A673 (cell line): ENCODE data around the gene ACVRL1. TPM values are rescaled to one million over a fixed set of nuclear protein-coding genes. Genes with fewer than 3 reads are reported as not detected.

Experiments used
- BruUV-seq: library from RNA; stranded (reverse); fragments of 400-500 nt; replicated peaks from 2 replicates; lab custom pipeline; 2021; lab: Mats Ljungman, UMichigan
- CTCF ChIA-PET: fragments of 300-600 bp; sonication (Branson Sonifier 250); formaldehyde crosslinking; loops from one replicate; lab custom pipeline; 2022; ENCODE audit warnings: antibody characterized with exemption; lab: Charles Lee
- POLR2A ChIA-PET: fragments of 300-600 bp; sonication (Branson Sonifier 250); formaldehyde crosslinking; loops from one replicate; lab custom pipeline; 2022; ENCODE audit warnings: antibody characterized with exemption; ENCODE audit not compliant: low non-redundant PET; lab: Charles Lee
- DNase-seq: peaks from one replicate; pipeline ENCODE4 v3.0.0-alpha.2; 2015; ENCODE audit warnings: low spot score
- H3K27ac ChIP-seq: fragments of 200-600 bp; sonication (generic); 2 replicates; pipeline ENCODE4 v1.5.1; 2016; ENCODE audit warnings: mixed run types, low read depth, mild to moderate bottlenecking, mixed read lengths, antibody characterized with exemption, low read length; ENCODE audit not compliant: poor library complexity, severe bottlenecking
- H3K27me3 ChIP-seq: fragments of 200-600 bp; sonication (generic); replicated peaks from 2 replicates; pipeline ENCODE4 v1.6.1; 2017; ENCODE audit warnings: mixed run types, low read depth, mild to moderate bottlenecking, mixed read lengths, antibody characterized with exemption, low read length; ENCODE audit not compliant: insufficient read depth, poor library complexity
- H3K36me3 ChIP-seq: fragments of 200-600 bp; sonication (generic); 2 replicates; pipeline ENCODE4 v1.6.1; 2016; ENCODE audit warnings: mixed run types, mild to moderate bottlenecking, mixed read lengths, antibody characterized with exemption, low read length; ENCODE audit not compliant: insufficient read depth, poor library complexity, severe bottlenecking
- H3K4me1 ChIP-seq: fragments of 200-600 bp; sonication (generic); 2 replicates; pipeline ENCODE4 v1.6.1; 2017; ENCODE audit warnings: mixed run types, mild to moderate bottlenecking, mixed read lengths, antibody characterized with exemption, low read length; ENCODE audit not compliant: insufficient read depth, poor library complexity, severe bottlenecking
- H3K4me3 ChIP-seq: fragments of 200-600 bp; sonication (generic); 2 replicates; pipeline ENCODE4 v1.5.1; 2016; ENCODE audit warnings: low read depth, mixed run types, mild to moderate bottlenecking, mixed read lengths, low read length; ENCODE audit not compliant: poor library complexity, severe bottlenecking
- H3K9me3 ChIP-seq: fragments of 200-600 bp; sonication (generic); 2 replicates; pipeline ENCODE4 v1.6.1; 2016; ENCODE audit warnings: mixed run types, low read depth, mild to moderate bottlenecking, mixed read lengths, antibody characterized with exemption, low read length; ENCODE audit not compliant: poor library complexity, severe bottlenecking
- EZH2 ChIP-seq: fragments of 200-600 bp; sonication (generic); IDR thresholded peaks from 2 replicates; pipeline ENCODE4 v1.6.1; 2017; ENCODE audit warnings: borderline replicate concordance, low read depth, mild to moderate bottlenecking, mixed read lengths, antibody characterized with exemption, low read length; ENCODE audit not compliant: poor library complexity, severe bottlenecking
- intact Hi-C: fragments of 100-400 bp; cut with micrococcal nuclease; formaldehyde crosslinking; loops from one replicate; pipeline ENCODE4 v1.10.0; 2022; ENCODE audit not compliant: unreplicated experiment
- total RNA-seq: library from RNA; stranded (reverse); gene quantifications from 2 replicates; pipeline ENCODE4 v1.2.3, GENCODE V29; 2021
- TF ChIP-seq, protein P1 (sequence below): fragments of 300-800, 200-600 bp; sonication (generic); conservative IDR thresholded peaks from 2 replicates; pipeline ENCODE4 v1.5.1; 2017; ENCODE audit warnings: low read depth, mild to moderate bottlenecking, antibody characterized with exemption, low read length, moderate library complexity, mixed read lengths

Gene ACVRL1
- total RNA-seq, 1 experiment from 2014 or later: 0.17 TPM

DNA sequence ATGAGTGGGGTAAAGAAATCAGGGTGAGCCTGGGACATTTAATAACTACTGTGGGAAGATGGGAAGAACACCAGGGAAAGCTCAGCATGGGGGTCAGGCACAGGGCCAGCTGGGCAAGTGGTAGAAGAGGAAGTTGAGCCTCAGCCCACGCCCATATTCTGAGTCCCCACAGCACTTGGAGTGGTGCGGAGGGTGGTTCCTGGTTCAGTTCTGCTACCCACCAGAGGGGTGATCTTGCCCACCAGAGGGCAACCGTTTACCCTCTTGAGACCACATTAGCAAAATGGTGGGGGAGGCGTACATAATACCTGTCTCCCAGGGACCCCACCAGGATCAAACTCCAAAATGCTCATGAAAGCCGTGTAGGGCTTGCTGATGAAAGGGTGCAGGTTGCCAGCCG, 36.2 kb upstream of the ACVRL1 start:
- Histone ChIP-seq H3K36me3 (no peaks in the 10 kb centered on the region), H3K4me3 (no peak overlapping the region), H3K9me3 (no peaks in the 10 kb centered on the region), H3K27me3 (no peaks in the 10 kb centered on the region), H3K4me1 (peaks cover 25% of the 10 kb centered on the region), H3K27ac (no peak overlapping the region)
- no peak for TF ChIP-seq EZH2
- TF ChIP-seq, protein P1, sequence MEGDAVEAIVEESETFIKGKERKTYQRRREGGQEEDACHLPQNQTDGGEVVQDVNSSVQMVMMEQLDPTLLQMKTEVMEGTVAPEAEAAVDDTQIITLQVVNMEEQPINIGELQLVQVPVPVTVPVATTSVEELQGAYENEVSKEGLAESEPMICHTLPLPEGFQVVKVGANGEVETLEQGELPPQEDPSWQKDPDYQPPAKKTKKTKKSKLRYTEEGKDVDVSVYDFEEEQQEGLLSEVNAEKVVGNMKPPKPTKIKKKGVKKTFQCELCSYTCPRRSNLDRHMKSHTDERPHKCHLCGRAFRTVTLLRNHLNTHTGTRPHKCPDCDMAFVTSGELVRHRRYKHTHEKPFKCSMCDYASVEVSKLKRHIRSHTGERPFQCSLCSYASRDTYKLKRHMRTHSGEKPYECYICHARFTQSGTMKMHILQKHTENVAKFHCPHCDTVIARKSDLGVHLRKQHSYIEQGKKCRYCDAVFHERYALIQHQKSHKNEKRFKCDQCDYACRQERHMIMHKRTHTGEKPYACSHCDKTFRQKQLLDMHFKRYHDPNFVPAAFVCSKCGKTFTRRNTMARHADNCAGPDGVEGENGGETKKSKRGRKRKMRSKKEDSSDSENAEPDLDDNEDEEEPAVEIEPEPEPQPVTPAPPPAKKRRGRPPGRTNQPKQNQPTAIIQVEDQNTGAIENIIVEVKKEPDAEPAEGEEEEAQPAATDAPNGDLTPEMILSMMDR: no peak
- CTCF ChIA-PET: interaction anchor here (0.5 kb wide), 1 partner anchor 21 kb away, joined by 6 read pairs; no protein-coding TSS in a partner anchor
- BruUV-seq: no TSS peak
- intact Hi-C loops: loop anchor here (10.0 kb wide), 1 partner anchor 336 kb away; no protein-coding TSS in a partner anchor
- DNase-seq: no peak
- POLR2A ChIA-PET: no interaction called here

DNA sequence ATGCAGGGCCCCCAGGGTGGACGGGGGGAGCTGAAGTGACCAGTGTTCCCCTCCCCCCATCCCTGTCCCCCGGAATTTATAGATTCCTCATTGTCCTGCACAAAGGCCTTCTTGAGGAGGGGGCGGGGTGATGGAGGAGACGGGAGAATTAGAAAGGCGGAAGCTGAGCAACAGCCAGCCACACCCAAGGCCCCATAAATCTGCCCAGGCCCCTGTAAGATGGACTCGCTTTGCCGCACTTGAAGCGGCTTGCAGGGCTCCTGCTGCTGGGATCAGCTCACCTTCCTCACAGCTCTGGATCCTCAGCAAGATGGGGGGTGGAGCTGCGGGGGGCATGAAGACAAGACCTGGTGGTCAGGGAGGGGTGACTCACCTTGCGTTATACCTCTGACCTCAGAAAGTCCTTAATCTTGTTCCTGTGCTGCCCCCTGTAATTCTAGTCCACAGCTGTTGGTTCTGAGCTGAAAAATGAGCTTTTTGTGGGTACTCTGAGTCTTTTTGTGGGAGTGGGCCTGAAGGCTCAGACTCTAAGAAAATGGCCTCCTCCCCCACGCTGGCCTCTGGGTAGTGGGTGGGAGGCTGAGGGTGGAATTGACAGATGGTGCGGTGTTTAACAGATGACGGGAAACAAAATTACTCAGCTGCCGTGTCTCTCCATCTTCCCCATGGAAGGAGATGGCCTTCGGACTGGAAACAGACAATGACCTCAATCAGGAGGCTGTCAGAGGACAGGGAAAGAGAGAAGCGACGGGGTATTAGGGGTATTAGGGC, 35.2 kb upstream of the ACVRL1 start:
- Histone ChIP-seq H3K4me1 (peaks cover 22% of the 10 kb centered on the region), H3K27me3 (no peaks in the 10 kb centered on the region), H3K36me3 (no peaks in the 10 kb centered on the region), H3K4me3 (no peak overlapping the region), H3K9me3 (no peaks in the 10 kb centered on the region), H3K27ac (no peak overlapping the region)
- DNase-seq: no peak
- intact Hi-C loops: loop anchor here (10.0 kb wide), 1 partner anchor 337 kb away; no protein-coding TSS in a partner anchor
- CTCF ChIA-PET: interaction anchor here (0.6 kb wide), 2 partner anchors 9 to 99 kb away, joined by 4 to 6 read pairs; no protein-coding TSS in a partner anchor
- no peak for TF ChIP-seq EZH2
- TF ChIP-seq, protein P1: no peak
- POLR2A ChIA-PET: interaction anchor here (0.5 kb wide), 1 partner anchor 9 kb away, joined by 3 read pairs; no protein-coding TSS in a partner anchor
- BruUV-seq: no TSS peak

DNA sequence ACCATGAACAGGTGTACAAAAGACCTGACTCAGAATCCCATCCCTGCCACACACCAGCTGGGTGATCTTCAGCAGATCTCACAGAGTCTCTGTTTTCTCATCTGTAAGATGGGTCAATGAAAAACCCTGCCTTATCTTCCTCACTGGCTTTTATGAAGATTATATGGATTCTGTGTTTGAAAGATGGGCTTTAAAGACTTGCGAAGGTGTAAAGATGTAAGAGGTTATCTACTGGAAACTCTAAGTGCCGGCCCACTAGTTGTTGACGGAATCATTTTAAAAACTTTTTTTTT, 34.7 kb upstream of the ACVRL1 start:
- intact Hi-C loops: loop anchor here (10.0 kb wide), 1 partner anchor 338 kb away; no protein-coding TSS in a partner anchor
- no TSS peak for BruUV-seq
- Histone ChIP-seq H3K27me3 (no peaks in the 10 kb centered on the region), H3K4me3 (no peak overlapping the region), H3K4me1 (peaks cover 22% of the 10 kb centered on the region), H3K36me3 (no peaks in the 10 kb centered on the region), H3K9me3 (no peaks in the 10 kb centered on the region), H3K27ac (no peak overlapping the region)
- ChIA-PET POLR2A (no interaction called here), CTCF (interaction anchor here (0.6 kb wide), 1 partner anchor 99 kb away, joined by 4 read pairs; no protein-coding TSS in a partner anchor)
- no peak for DNase-seq
- TF ChIP-seq EZH2: no peak
- TF ChIP-seq, protein P1: no peak
